Suprapubic skin (tissue), 4 donors: ENCODE results near the gene ZAP70.

Experiments used
- EP300 ChIP-seq: sonication (generic); formaldehyde crosslinking; IDR thresholded peaks from one replicate; pipeline ENCODE4 v1.6.1; 2017; ENCODE audit warnings: antibody characterized with exemption
- POLR2A ChIP-seq, 2 donors: fragments of 450-650 bp; IDR thresholded peaks; one replicate each; pipeline ENCODE4 v1.6.1; 2017; ENCODE audit warnings: antibody characterized with exemption in 2 of 2, mild to moderate bottlenecking in 2 of 2, moderate library complexity in 2 of 2
- POLR2AphosphoS5 ChIP-seq, 3 donors: sonication (generic); formaldehyde crosslinking; IDR thresholded peaks; one replicate each; pipeline ENCODE4 v1.6.1; 2017; ENCODE audit warnings: antibody characterized with exemption in 3 of 3
- TF ChIP-seq, protein P1 (sequence below), 2 donors: fragments of 200-600 bp in 1 of 2; fragments of 450-650 bp in 1 of 2; sonication (generic) in 1 of 2; IDR thresholded peaks; one replicate each; pipeline ENCODE4 v1.5.1; 2016 to 2019; ENCODE audit warnings: antibody characterized with exemption in 2 of 2, mild to moderate bottlenecking in 1 of 2, moderate library complexity in 1 of 2

DNA sequence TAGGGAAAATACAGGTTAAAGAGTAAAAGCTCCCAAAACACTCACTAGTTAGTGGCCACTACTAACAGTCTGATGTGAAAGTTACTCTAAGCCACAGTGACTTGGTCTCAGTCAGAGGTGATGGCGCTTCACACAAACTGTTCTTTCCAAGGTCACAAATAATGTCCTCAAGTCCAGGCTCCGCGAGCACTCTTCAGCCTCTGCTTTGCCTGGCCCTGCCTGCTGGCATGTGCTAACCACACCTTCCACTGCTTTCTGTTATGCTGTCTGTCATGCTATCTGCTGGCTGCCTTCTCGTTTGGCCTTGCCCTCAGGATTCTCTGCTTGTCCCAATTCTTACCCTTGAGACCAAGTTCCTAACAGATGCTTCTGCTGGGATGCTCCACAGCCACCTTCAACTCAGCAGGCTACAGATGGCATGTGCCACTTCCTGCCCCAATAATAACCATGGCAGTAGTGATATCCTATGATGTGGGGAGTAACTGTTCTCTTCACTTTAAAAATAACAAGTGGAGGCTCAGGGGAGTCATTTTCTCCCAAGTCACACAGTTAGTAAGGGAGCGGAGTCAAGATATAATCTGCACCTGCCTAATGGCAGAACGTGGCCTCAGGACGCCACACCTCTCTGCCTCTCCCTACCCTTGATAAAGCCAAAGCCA is 75.7 kb downstream of the ZAP70 start:
- no peak for TF ChIP-seq POLR2A (IDR thresholded peaks at IDR 0.05)
- TF ChIP-seq, protein P1, sequence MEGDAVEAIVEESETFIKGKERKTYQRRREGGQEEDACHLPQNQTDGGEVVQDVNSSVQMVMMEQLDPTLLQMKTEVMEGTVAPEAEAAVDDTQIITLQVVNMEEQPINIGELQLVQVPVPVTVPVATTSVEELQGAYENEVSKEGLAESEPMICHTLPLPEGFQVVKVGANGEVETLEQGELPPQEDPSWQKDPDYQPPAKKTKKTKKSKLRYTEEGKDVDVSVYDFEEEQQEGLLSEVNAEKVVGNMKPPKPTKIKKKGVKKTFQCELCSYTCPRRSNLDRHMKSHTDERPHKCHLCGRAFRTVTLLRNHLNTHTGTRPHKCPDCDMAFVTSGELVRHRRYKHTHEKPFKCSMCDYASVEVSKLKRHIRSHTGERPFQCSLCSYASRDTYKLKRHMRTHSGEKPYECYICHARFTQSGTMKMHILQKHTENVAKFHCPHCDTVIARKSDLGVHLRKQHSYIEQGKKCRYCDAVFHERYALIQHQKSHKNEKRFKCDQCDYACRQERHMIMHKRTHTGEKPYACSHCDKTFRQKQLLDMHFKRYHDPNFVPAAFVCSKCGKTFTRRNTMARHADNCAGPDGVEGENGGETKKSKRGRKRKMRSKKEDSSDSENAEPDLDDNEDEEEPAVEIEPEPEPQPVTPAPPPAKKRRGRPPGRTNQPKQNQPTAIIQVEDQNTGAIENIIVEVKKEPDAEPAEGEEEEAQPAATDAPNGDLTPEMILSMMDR (IDR thresholded peaks at IDR 0.05): no peak
- TF ChIP-seq POLR2AphosphoS5 (IDR thresholded peaks at IDR 0.05): no peak
- no peak for TF ChIP-seq EP300
